B cell (primary cell): Measurements from ENCODE around the gene RPS25. TPM values are rescaled to one million over a fixed set of nuclear protein-coding genes. Genes with fewer than 3 reads are reported as not detected.

Experiments
- ATAC-seq: fragments of 200-7000 bp; cut with Tn5 transposase; one replicate; pipeline ENCODE4 v1.10.0; 2021; ENCODE audit warnings: low read depth, mild to moderate bottlenecking, moderate number of reproducible peaks, moderate library complexity
- CTCF ChIA-PET: fragments of 350-600 bp; sonication (Branson Sonifier 250); formaldehyde crosslinking; loops from one replicate; lab custom pipeline; 2021; ENCODE audit warnings: antibody characterized with exemption, inconsistent platforms; lab: Charles Lee
- POLR2A ChIA-PET: fragments of 350-600 bp; sonication (Branson Sonifier 250); formaldehyde crosslinking; loops from one replicate; lab custom pipeline; 2021; ENCODE audit warnings: antibody characterized with exemption; lab: Charles Lee
- DNase-seq: peaks from one replicate; pipeline ENCODE4 v3.0.0; 2013
- H2AFZ ChIP-seq: 2 replicates; pipeline ENCODE4 v1.6.1; 2012; ENCODE audit warnings: mild to moderate bottlenecking, low read depth, low read length; ENCODE audit not compliant: insufficient read depth, poor library complexity, severe bottlenecking
- H3K27ac ChIP-seq, 2 donors: 1 replicate in 1 of 2; 2 replicates in 1 of 2; pipeline ENCODE4 v1.5.1; 2012 to 2013; ENCODE audit warnings: low read length in 2 of 2, mild to moderate bottlenecking in 2 of 2, moderate library complexity in 1 of 2
- H3K27me3 ChIP-seq, 4 experiments: fragments of 200-600 bp in 1 of 4; sonication (generic) in 1 of 4; replicated peaks in 1 of 4; 1 replicate in 2 of 4; 2 replicates in 2 of 4; pipeline versions ENCODE4 v1.6.1 to v1.7.0; 2013 to 2016; ENCODE audit warnings: low read length in 3 of 4, mild to moderate bottlenecking in 2 of 4, mixed read lengths in 1 of 4, moderate library complexity in 1 of 4; ENCODE audit not compliant: insufficient read depth in 4 of 4, control insufficient read depth in 3 of 4; ENCODE audit errors: control extremely low read depth in 1 of 4
- H3K36me3 ChIP-seq, 2 experiments: replicated peaks in 1 of 2; 1 replicate in 1 of 2; 2 replicates in 1 of 2; pipeline versions ENCODE4 v1.6.1 to v1.7.1; 2013; ENCODE audit warnings: low read length in 1 of 2; ENCODE audit not compliant: insufficient read depth in 2 of 2, control insufficient read depth in 1 of 2; ENCODE audit errors: control extremely low read depth in 1 of 2, extremely low read depth in 1 of 2
- H3K4me1 ChIP-seq, 2 donors: fragments of 200-600 bp in 1 of 2; sonication (generic) in 1 of 2; 1 replicate in 1 of 2; 2 replicates in 1 of 2; pipeline versions ENCODE4 v1.5.1 to v1.6.1; 2013 to 2017; ENCODE audit warnings: low read length in 2 of 2; ENCODE audit not compliant: control insufficient read depth in 2 of 2, insufficient read depth in 2 of 2
- H3K4me2 ChIP-seq: replicated peaks from 2 replicates; pipeline ENCODE3; 2012; ENCODE audit warnings: mild to moderate bottlenecking, low read depth, low read length; ENCODE audit not compliant: poor library complexity, severe bottlenecking
- H3K4me3 ChIP-seq, 5 experiments: fragments of 200-600 bp in 1 of 5; sonication (generic) in 1 of 5; 1 replicate in 3 of 5; 2 replicates in 2 of 5; pipeline versions ENCODE4 v1.5.1 to v1.7.0; 2011 to 2016; ENCODE audit warnings: low read length in 4 of 5, mild to moderate bottlenecking in 4 of 5, low read depth in 2 of 5, control low read depth in 1 of 5, moderate library complexity in 1 of 5; ENCODE audit not compliant: insufficient read depth in 1 of 5; ENCODE audit errors: control extremely low read depth in 1 of 5, extremely low read depth in 1 of 5
- H3K79me2 ChIP-seq: fragments of 200-600 bp; sonication (generic); one replicate; pipeline ENCODE4 v1.6.0; 2016; ENCODE audit warnings: low read length; ENCODE audit not compliant: control insufficient read depth, insufficient read depth
- H3K9ac ChIP-seq: fragments of 200-600 bp; sonication (generic); 2 replicates; pipeline ENCODE4 v1.6.1; 2017; ENCODE audit warnings: mild to moderate bottlenecking, low read length, moderate library complexity
- H3K9me3 ChIP-seq, 3 donors: one replicate each; pipeline versions ENCODE4 v1.6.1 to v1.7.1; 2013; ENCODE audit warnings: low read length in 2 of 3; ENCODE audit not compliant: control insufficient read depth in 2 of 3, insufficient read depth in 1 of 3; ENCODE audit errors: control extremely low read depth in 1 of 3
- H4K20me1 ChIP-seq: 2 replicates; pipeline ENCODE4 v1.6.0; 2012; ENCODE audit warnings: mild to moderate bottlenecking, low read length; ENCODE audit not compliant: insufficient read depth, control insufficient read depth, poor library complexity, severe bottlenecking
- H3K27ac Mint-ChIP-seq: one replicate; pipeline ENCODE4 v1.8.0; 2021; ENCODE audit warnings: mixed read lengths
- H3K27me3 Mint-ChIP-seq: one replicate; pipeline ENCODE4 v1.8.0; 2021; ENCODE audit warnings: mixed read lengths
- H3K4me1 Mint-ChIP-seq: one replicate; pipeline ENCODE4 v1.8.0; 2021; ENCODE audit warnings: mixed read lengths
- H3K4me3 Mint-ChIP-seq: one replicate; pipeline ENCODE4 v1.8.0; 2021; ENCODE audit warnings: mixed read lengths
- H3K9me3 Mint-ChIP-seq: one replicate; pipeline ENCODE4 v1.8.0; 2022; ENCODE audit warnings: mixed read lengths; ENCODE audit not compliant: insufficient read depth
- EZH2 ChIP-seq: IDR thresholded peaks from 2 replicates; pipeline ENCODE4 v1.6.1; 2012; ENCODE audit warnings: borderline replicate concordance, low read depth, mild to moderate bottlenecking, moderate library complexity, low read length; ENCODE audit not compliant: insufficient read depth, poor library complexity, severe bottlenecking
- WGBS: methylation state at CpG from one replicate; pipeline ENCODE4 v1.1.5; 2013; ENCODE audit warnings: missing lambda C conversion rate; ENCODE audit not compliant: insufficient coverage; 5-methylcytosine and 5-hydroxymethylcytosine counted together
- intact Hi-C: fragments of 100-400 bp; cut with micrococcal nuclease; formaldehyde crosslinking; loops from one replicate; pipeline ENCODE4 v1.10.0; 2022
- polyA plus RNA-seq: library from polyadenylated mRNA; depleted of rRNA; stranded (reverse); fragments of >200 nt; gene quantifications from 2 replicates; pipeline ENCODE4 v1.2.3, GENCODE V29; 2012
- total RNA-seq, 2 donors: library from RNA; stranded (reverse); fragments of 120-200 nt in 1 of 2; gene quantifications; 1 replicate in 1 of 2; 2 replicates in 1 of 2; pipeline versions ENCODE4 v1.2.3 to v1.2.4, GENCODE V29; 2013 to 2022
- TF ChIP-seq, protein P1 (sequence below): fragments of 200-600 bp; IDR thresholded peaks from one replicate; pipeline ENCODE4 v1.8.0; 2022; ENCODE audit warnings: antibody characterized with exemption, mild to moderate bottlenecking

RPS25 gene
- total and polyA plus RNA-seq, 2 donors (not counting 1 experiment from before 2014, with no cell fraction given) = 1,823 to 2,003 TPM

DNA sequence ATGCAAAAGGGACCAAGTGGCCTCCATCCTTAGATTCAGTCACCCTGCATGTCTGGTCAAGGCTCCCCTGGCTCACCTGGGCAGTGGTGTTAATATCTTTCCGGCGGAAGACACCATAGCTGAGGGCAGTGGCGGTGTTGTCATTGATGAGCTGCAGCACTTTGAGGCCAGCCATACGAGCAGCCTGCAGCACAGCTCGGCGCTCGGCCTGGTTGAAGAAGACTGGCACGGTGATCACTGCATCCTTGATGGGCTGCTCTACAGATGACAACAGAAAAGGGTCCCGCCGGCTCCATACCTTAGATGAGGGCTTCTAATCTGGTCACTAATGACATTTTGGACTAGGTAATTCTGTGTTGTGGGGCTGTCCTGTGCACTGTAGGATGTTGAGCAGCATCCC lies 36.3 kb upstream of the RPS25 start:
- no peaks in the 10 kb centered on the region for H3K9me3 ChIP-seq
- H3K79me2 ChIP-seq = peaks cover 34% of the 10 kb centered on the region
- no peak overlapping the region for H3K4me2 ChIP-seq
- DNase-seq (no peak), ATAC-seq (no peak)
- Mint-ChIP-seq H3K9me3 (no peaks in the 10 kb centered on the region), H3K27ac (no peak overlapping the region), H3K27me3 (no peaks in the 10 kb centered on the region), H3K4me1 (peaks cover 46% of the 10 kb centered on the region), H3K4me3 (peak overlapping the region; percentile 53)
- intact Hi-C loops = no loop called here
- no peak overlapping the region for H3K27ac ChIP-seq
- no peak overlapping the region for H3K9ac ChIP-seq
- ChIA-PET POLR2A (interaction anchor here (0.5 kb wide), 1 partner anchor 20 kb away, joined by 7 read pairs; no protein-coding TSS in a partner anchor), CTCF (no interaction called here)
- H3K27me3 ChIP-seq = no peaks in the 10 kb centered on the region
- no peak overlapping the region for H2AFZ ChIP-seq
- H3K36me3 ChIP-seq = peaks cover 0 to 46% of the 10 kb centered on the region in 2 experiments
- no peak for TF ChIP-seq EZH2
- TF ChIP-seq, protein P1, sequence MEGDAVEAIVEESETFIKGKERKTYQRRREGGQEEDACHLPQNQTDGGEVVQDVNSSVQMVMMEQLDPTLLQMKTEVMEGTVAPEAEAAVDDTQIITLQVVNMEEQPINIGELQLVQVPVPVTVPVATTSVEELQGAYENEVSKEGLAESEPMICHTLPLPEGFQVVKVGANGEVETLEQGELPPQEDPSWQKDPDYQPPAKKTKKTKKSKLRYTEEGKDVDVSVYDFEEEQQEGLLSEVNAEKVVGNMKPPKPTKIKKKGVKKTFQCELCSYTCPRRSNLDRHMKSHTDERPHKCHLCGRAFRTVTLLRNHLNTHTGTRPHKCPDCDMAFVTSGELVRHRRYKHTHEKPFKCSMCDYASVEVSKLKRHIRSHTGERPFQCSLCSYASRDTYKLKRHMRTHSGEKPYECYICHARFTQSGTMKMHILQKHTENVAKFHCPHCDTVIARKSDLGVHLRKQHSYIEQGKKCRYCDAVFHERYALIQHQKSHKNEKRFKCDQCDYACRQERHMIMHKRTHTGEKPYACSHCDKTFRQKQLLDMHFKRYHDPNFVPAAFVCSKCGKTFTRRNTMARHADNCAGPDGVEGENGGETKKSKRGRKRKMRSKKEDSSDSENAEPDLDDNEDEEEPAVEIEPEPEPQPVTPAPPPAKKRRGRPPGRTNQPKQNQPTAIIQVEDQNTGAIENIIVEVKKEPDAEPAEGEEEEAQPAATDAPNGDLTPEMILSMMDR = no peak
- no peak overlapping the region for H3K4me3 ChIP-seq
- H4K20me1 ChIP-seq = no peaks in the 10 kb centered on the region
- WGBS = 96% methylated on average over 8 of the region's 10 CpGs
- peaks cover 27 to 38% of the 10 kb centered on the region in 2 donors for H3K4me1 ChIP-seq

DNA sequence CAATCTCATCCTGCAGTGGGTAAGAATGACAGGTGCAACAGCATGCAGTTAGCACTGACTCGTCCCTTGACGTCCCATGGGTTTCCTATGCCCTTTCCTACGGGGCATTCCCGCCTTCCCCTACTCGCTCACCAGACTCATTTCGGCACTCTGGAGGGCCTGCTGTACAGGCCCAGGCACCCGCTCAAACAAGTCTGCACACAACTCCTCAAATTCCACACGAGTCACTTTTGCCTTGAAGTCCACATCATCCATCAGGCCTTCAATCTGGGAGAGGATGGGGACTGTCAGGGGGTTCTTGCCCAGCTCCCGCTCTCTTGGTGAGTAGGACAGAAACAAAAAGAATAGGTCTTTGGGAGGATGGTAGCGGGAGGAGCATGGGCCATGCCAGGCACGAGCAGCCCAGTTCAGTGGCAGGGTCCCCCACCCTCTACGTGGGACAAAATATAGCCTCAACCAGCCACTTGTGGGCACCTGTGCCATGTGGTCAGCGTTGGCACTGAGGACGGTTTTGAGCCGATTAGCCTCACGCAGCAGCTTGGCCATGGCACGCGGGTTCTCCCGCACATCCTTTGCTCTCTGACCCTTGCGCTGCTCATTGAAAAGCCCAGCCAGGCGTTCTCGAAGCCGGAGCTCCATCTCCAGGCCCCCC lies 34.1 kb upstream of the RPS25 start:
- no peak overlapping the region for H2AFZ ChIP-seq
- DNase-seq (no peak), ATAC-seq (no peak)
- H4K20me1 ChIP-seq = no peaks in the 10 kb centered on the region
- Mint-ChIP-seq H3K9me3 (no peaks in the 10 kb centered on the region), H3K4me1 (peaks cover 36% of the 10 kb centered on the region), H3K27ac (peak overlapping the region; percentile 73), H3K4me3 (peak overlapping the region; percentile 37), H3K27me3 (no peaks in the 10 kb centered on the region)
- no peak for TF ChIP-seq EZH2
- TF ChIP-seq, protein P1 = no peak
- 88% methylated on average over 22 of the region's 23 CpGs for WGBS
- H3K27me3 ChIP-seq = no peaks in the 10 kb centered on the region
- peaks cover 23% of the 10 kb centered on the region for H3K79me2 ChIP-seq
- H3K27ac ChIP-seq = no peak overlapping the region
- no peaks in the 10 kb centered on the region for H3K9me3 ChIP-seq
- ChIA-PET POLR2A (interaction anchor here (0.8 kb wide), 1 partner anchor 22 kb away, joined by 3 read pairs; the partner anchor contains the start of gene SLC37A4), CTCF (interaction anchor here (0.8 to 1.0 kb wide), 2 partner anchors 15 to 34 kb away, joined by 3 read pairs; partner anchors contain the start of genes TRAPPC4 and VPS11)
- peaks cover 19 to 28% of the 10 kb centered on the region in 2 donors for H3K4me1 ChIP-seq
- intact Hi-C loops = no loop called here
- H3K4me3 ChIP-seq = no peak overlapping the region
- no peak overlapping the region for H3K9ac ChIP-seq
- peak overlapping the region; percentile 42 for H3K4me2 ChIP-seq
- H3K36me3 ChIP-seq = peaks cover 0 to 67% of the 10 kb centered on the region in 2 experiments
